H7 (cell line): ENCODE results near the gene CYBA. TPM values are rescaled to one million over a fixed set of nuclear protein-coding genes. Genes with fewer than 3 reads are reported as not detected.

Experiments used
- DNase-seq: peaks from one replicate; pipeline ENCODE4 v3.0.0; 2012
- H3K27me3 ChIP-seq: 2 replicates; pipeline ENCODE4 v1.6.0; 2011; ENCODE audit warnings: mild to moderate bottlenecking, low read length; ENCODE audit not compliant: control insufficient read depth, insufficient read depth
- H3K36me3 ChIP-seq: replicated peaks from 2 replicates; pipeline ENCODE4 v1.5.1; 2011; ENCODE audit warnings: low read length; ENCODE audit not compliant: control insufficient read depth, insufficient read depth
- H3K4me3 ChIP-seq: 2 replicates; pipeline ENCODE4 v1.5.1; 2011; ENCODE audit warnings: low read depth, mild to moderate bottlenecking, control low read depth, low read length, moderate library complexity; ENCODE audit not compliant: insufficient read depth
- total RNA-seq: library from RNA; depleted of rRNA; stranded (reverse); fragments of >200 nt; shearing (Covaris generic); gene quantifications from 2 replicates; pipeline ENCODE4 v1.2.3, GENCODE V29; 2014

The CYBA gene
- total RNA-seq, 1 experiment from 2014 or later: 215 TPM

- Histone ChIP-seq H3K36me3 (no peaks in the 10 kb centered on the region), H3K4me3 (no peak within 1 kb of the TSS), H3K27me3 (peaks cover 10% of the 10 kb centered on the region)
- DNase-seq: peak; percentile 89
Measured at GRCh38 chr16:88638323-88639230, 12.3 kb downstream of the CYBA start, which contains the start of gene IL17C. TSS of gene IL17C (plus strand) at chr16:88638572. CDS start at chr16:88638642, 70 bp downstream.

GRCh38 chr16:88636488-88637265 lies 14.2 kb downstream of the CYBA start:
- no peak for DNase-seq
- peaks cover 10% of the 10 kb centered on the region for H3K27me3 ChIP-seq
- H3K36me3 ChIP-seq: no peaks in the 10 kb centered on the region; the same call in 1 of the 2 replicates
- no peak overlapping the region for H3K4me3 ChIP-seq

GRCh38 chr16:88635671-88636319 lies 15.1 kb downstream of the CYBA start:
- peak; percentile 82 for DNase-seq
- Histone ChIP-seq H3K4me3 (no peak overlapping the region), H3K27me3 (peaks cover 10% of the 10 kb centered on the region), H3K36me3 (no peaks in the 10 kb centered on the region; the same call in 1 of the 2 replicates)

- H3K27me3 ChIP-seq: peaks cover 10% of the 10 kb centered on the region
Measured at GRCh38 chr16:88634994-88635670, 15.7 kb downstream of the CYBA start.

GRCh38 chr16:88634141-88634993 lies 16.5 kb downstream of the CYBA start:
- peak; percentile 98 for DNase-seq
- H3K27me3 ChIP-seq: peaks cover 7% of the 10 kb centered on the region
- H3K4me3 ChIP-seq: peak overlapping the region; percentile 59
- peaks cover 8% of the 10 kb centered on the region for H3K36me3 ChIP-seq

More at GRCh38 chr16:88634994-88635670, 15.7 kb downstream of the CYBA start:
- H3K4me3 ChIP-seq: peak overlapping the region; percentile 59
- peak; percentile 80 for DNase-seq
- peaks cover 2% of the 10 kb centered on the region for H3K36me3 ChIP-seq

DNA sequence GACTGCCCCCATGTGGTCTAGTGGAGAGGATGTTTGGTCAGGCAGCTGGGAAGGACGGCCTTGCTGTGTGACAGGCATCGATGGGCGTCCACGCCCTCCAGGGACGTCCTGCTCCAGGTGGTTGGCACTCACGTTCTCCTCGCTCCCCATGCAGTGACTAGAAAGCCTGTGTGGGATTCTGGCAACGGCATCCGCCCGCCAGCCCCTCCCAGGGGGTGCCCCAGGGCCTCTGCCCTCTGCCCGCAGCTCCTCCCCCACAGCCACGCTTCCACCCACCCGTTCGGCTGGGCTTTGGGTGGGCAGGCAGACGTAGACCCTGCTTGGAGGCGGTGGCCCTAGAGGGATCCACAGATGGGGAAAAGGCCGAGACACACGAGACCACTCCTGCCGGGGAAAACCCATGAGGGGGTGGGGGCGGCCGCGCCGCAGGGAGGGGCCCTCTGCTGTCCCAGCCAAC lies 17.1 kb downstream of the CYBA start:
- peak; percentile 94 for DNase-seq
- Histone ChIP-seq H3K4me3 (peak overlapping the region; percentile 59), H3K27me3 (peaks cover 7% of the 10 kb centered on the region), H3K36me3 (peaks cover 8% of the 10 kb centered on the region)

- H3K36me3 ChIP-seq: peaks cover 11% of the 10 kb centered on the region
- no peak overlapping the region for H3K4me3 ChIP-seq
- no peak for DNase-seq
- H3K27me3 ChIP-seq: peaks cover 7% of the 10 kb centered on the region
Measured at GRCh38 chr16:88632587-88632930, 18.3 kb downstream of the CYBA start.

- DNase-seq: no peak
- H3K27me3 ChIP-seq: peaks cover 7% of the 10 kb centered on the region
- H3K4me3 ChIP-seq: no peak overlapping the region
- peaks cover 11% of the 10 kb centered on the region for H3K36me3 ChIP-seq
Measured at GRCh38 chr16:88631920-88632586, 18.8 kb downstream of the CYBA start.

DNA sequence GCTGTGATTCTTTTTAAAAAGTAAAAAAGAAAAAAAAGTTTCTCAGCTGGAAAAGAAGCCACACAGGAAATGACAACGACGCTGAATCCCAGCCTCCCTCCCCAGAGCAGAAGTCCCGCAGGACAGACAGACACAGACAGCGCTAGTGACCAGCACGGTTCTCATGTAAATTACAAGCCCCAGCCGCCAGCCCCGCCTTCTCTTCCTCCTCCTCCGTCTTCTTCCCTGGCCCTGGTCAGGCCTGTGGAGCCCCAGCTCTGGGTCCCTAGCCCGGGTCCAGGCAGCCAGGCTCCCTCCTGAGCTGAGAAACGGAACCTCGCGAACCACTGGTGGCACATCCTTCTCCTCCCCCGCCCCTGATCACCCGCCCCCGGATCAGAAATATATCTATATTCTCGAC lies 19.5 kb downstream of the CYBA start:
- H3K36me3 ChIP-seq: peaks cover 12% of the 10 kb centered on the region
- no peak for DNase-seq

DNA sequence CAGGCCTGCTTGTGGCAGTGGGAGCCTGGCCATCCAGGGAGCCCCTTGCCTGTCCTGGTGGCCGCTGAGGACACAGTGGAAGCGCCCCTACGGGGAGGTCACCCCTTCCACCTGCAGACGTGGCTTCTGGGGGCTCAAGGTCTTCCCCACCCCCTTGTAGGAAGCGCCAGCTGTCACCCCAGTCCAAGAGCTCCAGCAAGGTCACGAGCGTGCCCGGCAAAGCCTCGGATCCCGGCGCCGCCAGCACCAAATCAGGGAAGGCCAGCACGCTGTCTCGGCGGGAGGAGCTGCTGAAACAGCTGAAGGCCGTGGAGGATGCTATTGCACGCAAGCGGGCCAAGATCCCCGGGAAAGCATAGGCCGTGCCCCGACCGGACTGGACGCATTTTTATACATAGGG lies 19.9 kb downstream of the CYBA start:
- peaks cover 6% of the 10 kb centered on the region for H3K27me3 ChIP-seq
- no peak for DNase-seq

More for the DNA sequence above, 19.5 kb downstream of the CYBA start:
- Histone ChIP-seq H3K4me3 (no peak overlapping the region), H3K27me3 (peaks cover 7% of the 10 kb centered on the region)

GRCh38 chr16:88630433-88630832 lies 20.4 kb downstream of the CYBA start:
- DNase-seq: no peak
- H3K36me3 ChIP-seq: peaks cover 14% of the 10 kb centered on the region

More for the DNA sequence above, 19.9 kb downstream of the CYBA start:
- H3K4me3 ChIP-seq: no peak overlapping the region
- peaks cover 14% of the 10 kb centered on the region for H3K36me3 ChIP-seq

DNA sequence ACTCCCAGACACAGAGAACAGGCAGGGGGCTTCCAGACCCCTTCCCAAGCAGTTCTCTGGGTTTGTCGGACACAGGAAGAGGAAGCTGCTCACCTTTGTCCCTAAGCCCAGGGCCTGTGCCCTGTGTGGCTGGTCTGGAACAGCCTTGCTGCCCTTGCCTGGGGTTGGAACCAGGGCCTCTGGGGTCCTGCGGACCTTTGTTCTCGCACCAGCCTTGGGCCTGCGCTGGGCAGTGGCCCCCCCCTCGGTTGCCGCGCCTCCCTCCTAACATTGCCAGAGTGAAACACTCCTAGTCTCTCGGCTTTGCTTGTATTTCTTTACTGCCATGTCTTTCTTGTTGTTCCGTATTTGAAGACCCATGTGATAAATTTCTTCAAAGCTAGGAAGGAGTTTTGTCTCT lies 21.0 kb downstream of the CYBA start:
- Histone ChIP-seq H3K36me3 (peaks cover 14% of the 10 kb centered on the region), H3K4me3 (no peak overlapping the region)
- no peak for DNase-seq

More at GRCh38 chr16:88630433-88630832, 20.4 kb downstream of the CYBA start:
- Histone ChIP-seq H3K27me3 (peaks cover 6% of the 10 kb centered on the region), H3K4me3 (no peak overlapping the region)

More for the DNA sequence above, 21.0 kb downstream of the CYBA start:
- peaks cover under 1% of the 10 kb centered on the region; the same call in 1 of the 2 replicates for H3K27me3 ChIP-seq
